Measurements from ENCODE around the gene TRDMT1.

DNA sequence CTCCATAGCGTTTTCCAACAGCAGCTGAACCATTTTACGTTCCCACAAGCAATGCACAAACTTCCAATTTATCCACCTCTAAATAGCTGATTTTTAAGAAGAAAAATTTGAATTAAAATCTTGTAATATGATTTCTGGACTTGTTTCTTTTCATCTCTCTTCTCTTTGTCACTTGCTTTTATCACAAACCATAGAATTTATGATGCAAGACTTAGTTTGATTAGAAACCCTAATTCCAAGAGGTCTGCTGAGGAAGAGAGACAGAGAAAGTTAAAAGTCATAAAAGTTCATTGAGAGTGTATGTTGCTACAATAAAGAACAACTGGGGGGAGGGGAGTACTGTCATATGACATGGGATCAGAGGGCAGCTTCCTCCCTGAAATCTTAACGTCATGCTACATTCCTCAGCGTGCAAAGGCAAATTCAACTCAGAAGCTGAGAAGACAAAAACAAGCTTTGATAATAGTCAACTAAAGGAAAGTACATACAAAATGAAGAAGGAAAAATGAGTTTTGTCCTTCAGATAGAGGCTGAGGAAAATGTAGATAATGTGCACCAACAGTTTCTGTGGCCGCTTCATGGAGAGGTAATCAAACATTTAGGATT, 53.5 kb downstream of the TRDMT1 start:
- TF ChIP-seq, protein P1, sequence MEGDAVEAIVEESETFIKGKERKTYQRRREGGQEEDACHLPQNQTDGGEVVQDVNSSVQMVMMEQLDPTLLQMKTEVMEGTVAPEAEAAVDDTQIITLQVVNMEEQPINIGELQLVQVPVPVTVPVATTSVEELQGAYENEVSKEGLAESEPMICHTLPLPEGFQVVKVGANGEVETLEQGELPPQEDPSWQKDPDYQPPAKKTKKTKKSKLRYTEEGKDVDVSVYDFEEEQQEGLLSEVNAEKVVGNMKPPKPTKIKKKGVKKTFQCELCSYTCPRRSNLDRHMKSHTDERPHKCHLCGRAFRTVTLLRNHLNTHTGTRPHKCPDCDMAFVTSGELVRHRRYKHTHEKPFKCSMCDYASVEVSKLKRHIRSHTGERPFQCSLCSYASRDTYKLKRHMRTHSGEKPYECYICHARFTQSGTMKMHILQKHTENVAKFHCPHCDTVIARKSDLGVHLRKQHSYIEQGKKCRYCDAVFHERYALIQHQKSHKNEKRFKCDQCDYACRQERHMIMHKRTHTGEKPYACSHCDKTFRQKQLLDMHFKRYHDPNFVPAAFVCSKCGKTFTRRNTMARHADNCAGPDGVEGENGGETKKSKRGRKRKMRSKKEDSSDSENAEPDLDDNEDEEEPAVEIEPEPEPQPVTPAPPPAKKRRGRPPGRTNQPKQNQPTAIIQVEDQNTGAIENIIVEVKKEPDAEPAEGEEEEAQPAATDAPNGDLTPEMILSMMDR (IDR thresholded peaks at IDR 0.05): no peak
- TF ChIP-seq POLR2A (IDR thresholded peaks at IDR 0.05) (no peak), POLR2AphosphoS5 (IDR thresholded peaks at IDR 0.05) (no peak)

Measured in breast epithelium (tissue), 3 donors.